Endothelial cell of umbilical vein (primary cell): ENCODE results near the gene TMEM179B.

Experiments
- EZH2 ChIP-seq: IDR thresholded peaks from 2 replicates; pipeline ENCODE4 v1.6.1; 2012; ENCODE audit warnings: borderline replicate concordance, low read depth, mild to moderate bottlenecking, moderate library complexity, low read length, inconsistent platforms; ENCODE audit not compliant: severe bottlenecking
- POLR2A ChIP-seq: IDR thresholded peaks from 2 replicates; pipeline ENCODE4 v1.6.1; 2012; ENCODE audit warnings: low read depth, mild to moderate bottlenecking, control low read depth, low read length
- TF ChIP-seq, protein P1 (sequence below), 2 donors: IDR thresholded peaks; 1 replicate in 1 of 2; 2 replicates in 1 of 2; pipeline ENCODE4 v1.5.1; 2011; ENCODE audit warnings: low read length in 2 of 2, mild to moderate bottlenecking in 2 of 2, moderate library complexity in 2 of 2, control low read depth in 1 of 2, inconsistent platforms in 1 of 2, low read depth in 1 of 2; ENCODE audit not compliant: insufficient read depth in 1 of 2; ENCODE audit errors: extremely low read depth in 1 of 2

DNA sequence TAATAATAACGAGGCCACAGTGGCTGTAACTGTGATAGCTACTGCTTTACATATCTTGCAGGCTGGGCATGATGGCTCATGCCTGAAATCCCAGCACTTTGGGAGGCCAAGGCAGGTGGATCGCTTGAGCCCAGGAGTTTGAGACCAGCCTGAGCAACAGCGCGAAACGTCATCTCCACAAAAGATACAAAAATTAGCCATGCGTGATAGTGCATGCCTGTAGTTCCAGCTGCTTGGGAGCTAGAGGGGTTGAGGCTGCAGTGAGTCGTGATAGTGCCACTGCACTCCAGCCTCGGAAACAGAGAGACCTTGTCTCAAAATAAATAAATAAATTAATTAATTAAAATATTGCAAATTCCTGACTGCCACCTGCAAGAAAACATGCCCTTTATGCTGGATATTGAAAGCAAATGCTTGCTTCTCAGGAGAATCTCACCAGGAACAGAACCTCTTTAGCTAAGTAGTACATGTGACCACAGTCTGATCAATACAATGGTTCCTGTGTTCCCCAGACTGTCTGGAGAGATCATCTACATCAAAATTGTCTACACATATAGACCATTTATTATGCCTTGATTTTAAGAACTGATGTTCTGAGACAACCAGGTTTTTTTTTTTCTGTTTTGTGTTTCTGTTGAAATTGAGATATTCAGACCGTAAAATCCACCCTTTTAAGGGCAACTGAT lies 39.6 kb upstream of the TMEM179B start:
- TF ChIP-seq, protein P1, sequence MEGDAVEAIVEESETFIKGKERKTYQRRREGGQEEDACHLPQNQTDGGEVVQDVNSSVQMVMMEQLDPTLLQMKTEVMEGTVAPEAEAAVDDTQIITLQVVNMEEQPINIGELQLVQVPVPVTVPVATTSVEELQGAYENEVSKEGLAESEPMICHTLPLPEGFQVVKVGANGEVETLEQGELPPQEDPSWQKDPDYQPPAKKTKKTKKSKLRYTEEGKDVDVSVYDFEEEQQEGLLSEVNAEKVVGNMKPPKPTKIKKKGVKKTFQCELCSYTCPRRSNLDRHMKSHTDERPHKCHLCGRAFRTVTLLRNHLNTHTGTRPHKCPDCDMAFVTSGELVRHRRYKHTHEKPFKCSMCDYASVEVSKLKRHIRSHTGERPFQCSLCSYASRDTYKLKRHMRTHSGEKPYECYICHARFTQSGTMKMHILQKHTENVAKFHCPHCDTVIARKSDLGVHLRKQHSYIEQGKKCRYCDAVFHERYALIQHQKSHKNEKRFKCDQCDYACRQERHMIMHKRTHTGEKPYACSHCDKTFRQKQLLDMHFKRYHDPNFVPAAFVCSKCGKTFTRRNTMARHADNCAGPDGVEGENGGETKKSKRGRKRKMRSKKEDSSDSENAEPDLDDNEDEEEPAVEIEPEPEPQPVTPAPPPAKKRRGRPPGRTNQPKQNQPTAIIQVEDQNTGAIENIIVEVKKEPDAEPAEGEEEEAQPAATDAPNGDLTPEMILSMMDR (IDR thresholded peaks at IDR 0.05; ENCODE audit: extremely low read depth in 1 of 2, insufficient read depth in 1 of 2, low read depth in 1 of 2, low read length in 2 of 2): no peak
- TF ChIP-seq EZH2 (no peak), POLR2A (no peak)
